Measurements from ENCODE around the gene NR5A2. TPM values are rescaled to one million over a fixed set of nuclear protein-coding genes. Genes with fewer than 3 reads are reported as not detected.

The NR5A2 gene
- total RNA-seq, 2 donors from 2014 or later = 1.7 to 2.1 TPM

DNA sequence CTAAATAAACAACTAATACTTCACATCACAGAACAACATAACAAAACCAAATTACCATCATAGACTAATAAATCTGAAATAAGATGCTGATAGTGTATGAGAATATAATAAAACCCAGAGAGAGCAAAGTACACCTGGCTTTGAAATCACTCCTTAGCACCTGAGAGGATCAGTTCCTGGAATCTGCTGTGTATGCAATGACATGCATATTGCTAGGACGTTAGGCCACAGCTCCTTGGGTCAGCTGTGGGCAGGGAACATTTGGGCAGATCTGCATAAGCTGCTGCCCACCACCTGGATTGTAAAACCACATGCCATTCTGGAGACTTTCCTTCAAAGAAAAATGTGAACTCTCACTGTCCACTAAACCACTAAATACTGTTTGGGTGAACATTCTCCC lies 81.1 kb downstream of the NR5A2 start:
- ATAC-seq = no peak
- no peak for DNase-seq
- intact Hi-C loops (cut with DNase I) = no loop called here

DNA sequence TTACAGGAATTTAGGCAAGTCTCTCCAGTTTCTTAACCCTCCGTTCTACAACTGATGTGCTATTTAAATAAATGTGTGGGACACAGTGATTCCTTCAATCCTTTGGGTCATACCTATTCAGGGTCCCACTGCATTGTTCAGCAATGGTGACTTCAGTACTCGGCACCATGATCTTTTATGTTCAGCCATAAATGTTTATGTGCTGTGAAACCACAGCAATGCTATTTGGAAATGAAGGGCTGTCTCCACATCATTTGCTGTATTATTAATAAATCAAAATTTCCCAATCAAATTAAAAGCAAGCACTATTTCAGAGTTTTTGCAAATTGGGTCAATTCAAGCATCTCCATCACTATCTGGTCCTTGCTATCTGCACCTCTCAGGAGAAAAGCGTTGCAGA lies 84.8 kb downstream of the NR5A2 start:
- intact Hi-C loops (cut with DNase I) = no loop called here
- no peak for ATAC-seq
- no peak for DNase-seq

DNA sequence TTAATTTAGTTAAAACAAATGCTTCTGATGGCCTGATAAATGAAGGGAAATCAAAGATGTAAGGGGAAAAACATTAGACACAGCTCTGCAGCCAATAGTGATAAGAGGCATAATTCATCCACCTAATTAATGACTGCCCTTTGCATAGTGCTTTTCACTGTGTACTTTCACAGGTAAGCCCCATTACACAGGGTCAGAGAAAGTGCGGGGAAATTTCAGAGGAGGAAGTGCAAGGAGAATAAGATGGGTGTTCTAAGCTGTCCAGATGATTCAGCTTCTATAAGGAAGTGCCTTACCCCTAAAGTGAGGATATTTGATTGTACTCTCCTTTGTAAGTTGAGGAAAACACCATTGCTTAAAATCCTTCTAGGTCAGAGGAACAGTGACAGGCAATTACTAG lies 88.0 kb downstream of the NR5A2 start:
- intact Hi-C loops (cut with DNase I) = no loop called here
- ATAC-seq (no peak), DNase-seq (no peak)

DNA sequence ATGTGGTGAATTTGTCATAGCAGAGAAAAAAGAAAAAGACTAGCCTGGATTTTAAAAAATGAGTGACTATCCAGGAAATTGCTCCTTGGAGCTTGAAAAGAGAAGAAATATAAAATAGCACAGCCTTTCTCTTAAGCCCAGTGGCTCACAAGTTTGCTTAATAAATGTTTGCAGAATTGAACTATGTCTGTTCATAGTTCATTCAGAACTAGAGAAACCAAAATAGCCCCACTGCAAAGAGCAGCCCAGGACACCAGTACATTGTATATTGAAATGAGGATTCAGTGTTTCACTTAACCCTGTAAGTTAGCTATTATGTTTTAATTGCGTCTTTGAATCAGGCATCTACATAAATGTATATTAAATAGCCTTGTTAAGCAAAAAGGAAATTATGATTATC lies 88.8 kb downstream of the NR5A2 start:
- ATAC-seq (no peak), DNase-seq (no peak)
- intact Hi-C loops (cut with DNase I) = no loop called here

DNA sequence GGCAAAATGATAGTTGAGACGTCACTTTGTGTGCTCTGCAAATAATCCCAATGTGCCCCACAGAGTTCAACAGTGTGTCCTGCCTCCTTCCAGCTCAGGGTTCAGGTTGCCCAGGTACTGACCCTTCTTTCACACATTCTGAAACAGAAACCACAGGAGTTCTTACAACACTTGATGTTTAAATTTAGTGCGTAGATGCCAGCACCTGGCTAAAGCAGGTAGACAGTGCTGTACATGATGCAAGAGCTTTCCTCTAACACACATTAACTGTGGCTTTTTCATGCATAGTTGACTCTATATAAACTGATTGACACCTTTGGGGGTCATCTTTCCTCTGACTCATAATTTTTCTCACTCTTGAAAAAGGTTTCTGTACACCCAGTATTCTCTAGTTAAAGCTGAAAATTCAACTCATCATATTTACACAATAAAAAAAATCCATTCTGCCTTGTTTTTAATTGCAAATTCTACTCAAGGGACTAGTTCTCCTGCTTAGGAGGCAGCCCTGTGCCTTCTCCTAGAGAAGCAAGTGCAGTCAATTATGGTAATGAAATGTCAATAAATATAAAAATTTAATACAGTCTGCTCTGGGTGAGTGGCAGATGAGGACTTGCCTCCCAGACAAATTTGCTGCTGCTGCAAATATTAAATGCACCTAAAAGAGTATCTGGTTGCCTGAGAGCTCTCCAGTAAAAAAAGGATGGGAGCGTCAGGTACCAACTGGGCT lies 91.4 kb downstream of the NR5A2 start:
- intact Hi-C loops (cut with DNase I) = no loop called here
- DNase-seq = no peak

DNA sequence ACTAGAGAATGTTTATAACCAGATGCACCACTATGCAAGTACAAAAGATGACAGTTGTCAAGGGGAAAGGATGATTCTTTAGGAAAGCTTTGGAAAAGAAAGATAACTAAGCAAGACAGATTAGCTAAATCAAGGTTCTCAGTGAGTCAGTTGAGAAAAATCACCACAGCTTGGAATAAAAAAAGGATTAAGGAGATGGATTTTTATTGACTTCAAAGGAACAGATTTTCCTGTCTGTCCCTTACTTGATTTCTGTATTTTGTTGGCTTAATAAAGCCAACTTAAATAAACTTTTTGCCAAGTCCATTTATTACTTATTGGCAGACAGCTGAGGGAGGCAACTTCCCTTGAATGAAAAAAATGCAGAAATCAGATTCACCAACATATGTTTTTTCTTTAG lies 93.9 kb downstream of the NR5A2 start:
- ATAC-seq (no peak), DNase-seq (no peak)
- intact Hi-C loops (cut with DNase I) = no loop called here

More for the DNA sequence above, 91.4 kb downstream of the NR5A2 start:
- ATAC-seq = no peak

DNA sequence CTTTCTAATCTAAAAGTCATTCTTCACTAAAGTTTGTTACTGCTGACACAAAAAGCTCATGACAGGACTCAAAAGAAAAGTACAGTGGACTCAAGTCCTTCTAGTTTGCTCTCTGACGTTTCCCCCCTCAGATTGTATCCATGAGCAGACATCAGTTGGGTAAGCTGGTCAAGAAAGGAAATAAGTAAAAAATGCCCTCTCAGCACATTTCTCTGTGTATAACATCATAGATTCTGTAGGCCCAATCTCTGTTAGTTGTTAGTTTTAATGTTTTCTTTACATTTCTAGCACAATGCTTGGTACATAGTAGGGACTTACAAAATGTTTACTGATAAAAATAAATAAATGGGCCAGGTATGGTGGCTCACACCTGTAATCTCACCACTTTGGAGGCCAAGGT lies 96.8 kb downstream of the NR5A2 start:
- intact Hi-C loops (cut with DNase I) = no loop called here
- no peak for DNase-seq
- ATAC-seq = no peak

DNA sequence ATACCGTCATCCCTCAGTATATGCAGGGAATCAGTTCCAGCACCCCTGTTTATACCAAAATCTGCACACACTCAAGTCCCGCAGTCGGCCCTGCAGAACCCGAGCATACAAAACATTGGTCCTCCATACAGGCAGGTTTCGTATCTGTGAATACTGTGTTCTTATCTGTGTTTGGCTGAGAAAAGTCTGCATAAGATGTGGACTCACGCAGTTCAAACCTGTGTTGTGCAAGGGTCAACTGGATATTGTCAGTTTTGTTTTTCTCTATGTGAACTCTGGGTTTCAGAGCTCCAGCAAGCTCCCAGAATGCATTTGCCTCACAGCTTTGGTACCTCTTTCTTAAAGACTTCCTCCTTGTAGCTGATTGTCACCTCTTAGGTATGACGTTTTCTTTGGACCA lies 100.6 kb downstream of the NR5A2 start:
- intact Hi-C loops (cut with DNase I) = no loop called here
- ATAC-seq (no peak), DNase-seq (no peak)

DNA sequence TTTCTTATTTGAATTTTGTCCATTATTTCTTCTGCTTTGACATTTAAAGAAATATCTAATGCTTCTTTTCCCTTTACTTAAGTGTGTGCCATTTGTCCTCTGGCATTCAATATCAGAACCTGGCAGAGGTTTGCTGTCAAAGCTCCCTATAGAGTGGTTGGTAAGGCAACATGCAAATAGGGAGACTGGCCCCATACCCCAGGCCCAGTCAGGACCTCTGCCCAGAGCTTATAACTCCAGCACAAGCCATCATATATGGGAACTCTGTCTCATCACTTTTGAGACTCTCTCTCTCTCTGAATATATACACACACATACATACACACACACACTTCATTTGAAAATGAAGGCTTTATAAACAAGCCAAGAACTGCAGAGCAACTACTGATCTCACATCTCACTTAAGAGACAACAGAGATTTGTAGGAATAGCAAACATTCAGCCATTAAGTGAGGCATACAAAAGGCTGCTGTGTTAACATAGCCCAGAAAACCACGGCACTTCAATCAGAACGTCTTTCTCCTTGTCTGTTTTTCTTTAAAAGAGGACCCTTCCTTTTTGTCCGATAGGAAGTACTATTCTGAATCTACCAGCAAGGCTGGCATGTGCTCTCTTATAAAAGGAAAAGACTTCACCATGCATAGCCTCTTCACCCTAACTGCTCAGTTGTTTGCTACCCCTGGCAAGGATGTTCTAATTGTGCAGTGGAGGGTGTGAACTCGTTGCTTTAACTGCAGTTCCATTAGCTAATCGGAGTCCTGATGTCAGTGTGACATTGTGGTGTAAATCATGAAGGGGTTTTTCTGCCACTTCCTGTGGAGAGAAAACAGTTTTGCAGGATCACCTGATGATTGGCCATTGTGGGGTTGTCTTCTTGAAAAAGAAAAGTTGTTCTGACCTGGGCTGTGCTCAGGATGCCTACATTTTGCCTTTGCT lies 101.7 kb downstream of the NR5A2 start:
- DNase-seq (no peak), ATAC-seq (no peak)
- intact Hi-C loops (cut with DNase I) = no loop called here

DNA sequence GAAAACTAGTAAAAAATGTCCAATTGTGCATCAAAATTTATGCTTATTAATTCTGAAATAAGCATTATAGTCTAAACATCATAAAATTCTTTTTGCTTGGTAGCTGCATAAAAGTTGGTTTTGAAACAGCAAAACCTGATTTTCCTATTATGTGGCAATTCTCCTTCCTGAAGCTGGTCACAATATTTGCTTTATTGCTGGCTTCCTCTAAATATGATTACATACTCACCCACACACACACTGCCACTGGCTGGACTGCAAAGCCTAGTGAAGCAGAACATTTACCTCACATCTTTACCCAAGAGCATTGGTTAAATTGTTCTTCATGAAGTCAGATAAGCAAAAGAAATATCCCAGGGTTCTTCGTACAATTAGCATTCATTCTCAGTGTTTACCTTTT lies 103.0 kb downstream of the NR5A2 start:
- DNase-seq = no peak
- intact Hi-C loops (cut with DNase I) = no loop called here
- ATAC-seq = no peak

DNA sequence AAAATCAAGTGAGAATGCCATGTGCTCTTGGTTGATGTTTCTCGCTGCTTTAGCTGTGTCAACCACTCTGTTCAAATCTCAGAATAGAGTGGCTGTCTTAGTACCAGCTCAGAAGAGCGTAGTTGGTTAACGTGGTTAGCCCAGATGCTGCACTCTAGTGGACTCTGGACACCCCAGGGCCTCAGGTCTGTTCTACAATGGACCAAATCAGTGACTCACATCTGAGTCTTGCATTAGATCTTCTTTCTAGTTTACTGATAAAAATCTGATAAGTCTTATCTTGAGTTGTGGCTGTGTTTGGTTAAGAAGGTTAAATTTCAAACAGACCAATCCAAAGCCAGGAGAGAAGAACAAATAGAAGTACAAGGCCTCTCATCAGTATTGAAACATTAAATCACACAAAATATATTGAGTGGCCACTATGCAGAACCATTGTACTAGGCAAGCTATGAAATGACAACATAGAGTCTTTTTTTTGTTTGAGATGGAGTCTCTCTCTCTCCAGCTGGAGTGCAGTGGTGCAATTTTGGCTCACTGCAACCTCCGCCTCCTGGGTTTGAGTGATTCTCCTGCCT lies 104.1 kb downstream of the NR5A2 start:
- no peak for DNase-seq
- no peak for ATAC-seq
- intact Hi-C loops (cut with DNase I) = no loop called here

DNA sequence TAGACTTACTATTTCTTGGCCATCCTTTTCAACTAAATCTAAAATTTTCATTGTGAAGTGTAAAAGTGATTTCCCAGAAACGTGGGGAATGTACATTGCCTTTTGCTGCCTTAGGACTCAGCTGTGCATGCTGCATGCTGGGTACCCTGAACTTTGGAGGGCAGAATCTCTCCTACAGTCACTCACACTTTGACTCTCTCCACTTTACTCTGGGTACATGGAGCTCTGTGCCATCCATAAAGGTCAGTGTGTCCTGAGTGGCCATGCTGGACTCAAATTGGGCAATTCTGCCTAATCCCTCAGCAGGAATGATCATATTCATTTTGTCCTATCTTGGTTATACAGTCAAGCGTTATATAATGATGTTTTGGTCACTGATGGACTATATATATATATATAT lies 105.6 kb downstream of the NR5A2 start:
- no peak for ATAC-seq
- intact Hi-C loops (cut with DNase I) = no loop called here

DNA sequence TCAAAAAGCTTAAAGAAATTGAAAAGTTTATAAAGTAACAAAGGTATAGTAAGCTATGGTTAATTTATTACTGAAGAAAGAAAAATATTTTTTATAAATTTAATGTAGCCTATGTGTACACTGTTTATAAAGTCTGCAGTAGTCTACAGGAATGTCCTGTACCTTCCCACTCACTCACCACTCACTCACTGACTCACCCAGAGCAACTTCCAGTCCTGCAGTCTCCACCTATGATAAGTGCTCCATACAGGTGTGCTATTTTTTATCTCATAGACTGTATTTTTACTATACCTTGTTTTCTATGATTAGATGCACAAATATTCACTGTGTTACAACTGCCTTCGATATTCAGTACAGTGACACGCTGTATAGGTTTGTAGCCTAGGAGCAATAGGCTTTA lies 106.6 kb downstream of the NR5A2 start:
- DNase-seq = no peak
- intact Hi-C loops (cut with DNase I) = no loop called here
- no peak for ATAC-seq

More for the DNA sequence above, 105.6 kb downstream of the NR5A2 start:
- no peak for DNase-seq

DNA sequence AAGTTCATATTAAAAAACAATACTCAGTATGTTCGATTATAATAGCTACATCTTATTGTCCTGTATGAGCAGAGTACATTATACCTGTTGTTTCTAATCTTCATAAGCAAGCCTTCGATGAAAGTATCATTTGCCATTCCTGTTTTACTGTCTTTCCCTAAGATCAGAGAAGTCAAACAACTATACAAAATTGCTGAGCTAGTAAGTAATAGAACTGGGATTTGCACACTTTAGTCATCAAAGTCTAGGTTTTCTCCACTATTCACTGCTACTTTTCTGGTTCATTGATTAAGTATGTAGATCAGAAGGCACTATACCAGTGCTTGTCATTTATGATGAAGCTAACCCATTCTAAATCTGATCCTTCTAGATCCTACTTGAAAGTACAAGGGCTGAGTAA lies 108.9 kb downstream of the NR5A2 start:
- ATAC-seq (no peak), DNase-seq (no peak)
- intact Hi-C loops (cut with DNase I) = no loop called here

DNA sequence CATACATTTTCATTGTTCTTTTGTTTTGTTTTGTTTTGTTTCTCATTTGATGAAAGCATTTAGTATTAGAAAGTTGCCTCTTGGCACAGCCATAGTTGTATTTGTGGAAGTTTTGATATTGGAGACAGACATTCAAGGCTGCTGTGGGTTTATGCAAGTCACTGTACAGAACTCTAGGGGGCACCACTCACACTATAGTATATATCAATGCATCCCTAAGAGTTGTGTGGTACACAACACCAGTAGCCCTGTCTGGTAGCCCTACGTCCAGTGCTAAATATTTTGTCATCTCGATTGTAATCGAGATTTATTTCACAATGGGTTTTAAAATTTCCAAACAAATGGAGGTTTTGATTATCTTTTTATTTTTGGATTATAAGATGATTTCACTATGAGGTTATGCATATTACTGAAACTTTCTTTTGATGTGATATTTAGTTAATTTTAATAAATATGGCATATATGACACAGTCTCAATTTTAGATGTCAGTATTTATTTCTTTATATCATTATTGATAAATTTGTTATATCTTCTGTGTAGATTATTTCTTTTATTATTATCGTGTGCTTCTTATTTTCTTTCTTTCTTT lies 112.2 kb downstream of the NR5A2 start:
- DNase-seq (no peak), ATAC-seq (no peak)
- intact Hi-C loops (cut with DNase I) = no loop called here

DNA sequence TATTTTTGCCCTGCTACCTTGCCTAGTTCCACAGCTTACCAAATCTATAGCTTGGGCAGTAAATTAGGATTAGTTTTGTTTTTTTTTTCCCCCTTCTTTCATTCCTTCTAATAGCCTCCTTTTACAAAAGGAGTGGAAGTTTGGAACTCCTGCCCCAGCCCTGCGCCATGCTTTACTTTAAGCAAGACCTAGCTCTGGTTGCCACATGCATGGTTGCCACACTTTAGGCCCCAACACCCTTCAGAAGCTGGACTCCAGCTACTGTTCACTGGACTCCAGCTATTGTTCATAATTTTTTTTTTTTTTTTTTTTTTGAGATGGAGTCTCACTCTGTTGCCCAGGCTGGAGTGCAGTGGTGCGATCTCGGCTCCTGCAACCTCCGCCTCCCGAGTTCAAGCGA lies 115.8 kb downstream of the NR5A2 start:
- ATAC-seq (no peak), DNase-seq (no peak)
- intact Hi-C loops (cut with DNase I) = no loop called here

DNA sequence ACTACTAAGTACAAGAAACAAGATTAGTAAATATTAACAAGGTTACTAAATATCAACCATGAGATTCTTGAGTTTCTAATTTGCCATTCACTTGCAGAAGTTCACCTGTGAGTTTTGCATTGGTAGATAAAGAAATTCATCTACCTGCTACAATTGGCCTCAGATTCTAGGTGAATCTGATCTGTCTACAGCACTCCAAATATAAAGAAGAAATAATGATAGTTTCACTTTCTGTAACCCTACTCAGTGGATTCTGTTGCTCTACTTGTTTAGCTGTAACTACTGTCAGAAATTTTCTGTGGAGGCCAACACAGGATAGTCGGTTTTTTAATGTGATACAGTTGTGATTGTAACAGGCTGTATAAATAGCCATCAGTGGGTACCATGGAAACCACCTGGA lies 118.6 kb downstream of the NR5A2 start:
- ATAC-seq (no peak), DNase-seq (no peak)
- intact Hi-C loops (cut with DNase I) = no loop called here

DNA sequence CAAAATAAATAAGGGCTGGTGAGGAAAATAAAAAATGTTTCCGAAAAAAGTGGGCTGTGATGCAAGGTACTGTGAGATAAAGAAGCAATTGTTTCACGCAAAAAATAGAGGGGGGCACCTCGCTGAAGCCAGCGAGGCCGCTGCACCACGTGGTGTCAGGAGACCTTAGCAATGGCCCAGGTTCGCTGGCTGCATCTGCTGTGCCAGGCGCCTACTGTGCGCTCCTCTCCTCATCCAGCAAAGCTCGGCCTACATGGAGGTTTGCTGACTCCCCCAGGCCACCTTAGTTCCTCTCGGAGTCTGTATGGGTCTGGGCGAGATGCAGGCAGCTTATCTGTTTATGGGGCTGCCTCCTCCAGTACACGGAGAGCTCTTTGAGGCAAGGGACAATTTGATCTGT lies 119.6 kb downstream of the NR5A2 start:
- ATAC-seq (no peak), DNase-seq (no peak)
- intact Hi-C loops (cut with DNase I) = no loop called here

DNA sequence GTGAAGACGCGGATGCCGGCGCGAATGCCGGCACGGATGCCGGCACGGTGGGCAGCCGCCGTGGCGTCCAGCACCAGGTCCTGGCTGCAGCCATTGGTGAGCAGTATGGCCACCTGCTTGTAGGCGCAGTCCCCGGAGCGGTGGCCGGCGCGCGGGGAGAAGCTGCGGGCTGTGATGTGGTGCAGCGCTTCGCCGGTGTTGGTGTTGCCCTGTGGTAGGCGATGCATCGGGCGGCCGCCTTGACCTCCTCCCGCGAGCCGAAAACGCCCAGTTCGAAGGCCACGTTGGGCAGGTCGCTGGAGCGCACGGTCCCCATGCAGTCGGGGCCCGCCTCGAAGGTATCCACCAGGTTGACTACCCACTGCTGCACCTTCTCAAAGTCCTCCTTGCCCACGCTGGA lies 120.2 kb downstream of the NR5A2 start:
- ATAC-seq = no peak
- intact Hi-C loops (cut with DNase I) = no loop called here

DNA sequence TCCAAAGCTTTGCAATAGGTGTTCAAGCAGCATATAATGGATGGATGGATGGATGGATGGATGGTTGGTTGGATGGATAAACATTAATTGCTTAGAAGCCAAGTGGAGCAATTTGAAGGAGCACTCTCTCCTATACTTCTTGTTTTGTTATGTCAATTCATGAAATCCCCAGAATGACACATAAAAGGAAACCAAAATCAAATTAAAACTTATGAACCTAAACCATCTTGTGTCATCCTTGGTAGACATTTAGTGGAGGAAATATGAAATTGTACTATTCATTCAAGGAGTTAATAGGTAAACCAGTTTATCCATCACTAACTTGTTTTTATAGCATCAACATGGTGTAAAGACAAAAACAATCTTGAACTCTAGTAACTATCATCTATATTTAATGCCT lies 122.5 kb downstream of the NR5A2 start:
- no peak for DNase-seq
- ATAC-seq = no peak
- intact Hi-C loops (cut with DNase I) = no loop called here

More for the DNA sequence above, 120.2 kb downstream of the NR5A2 start:
- no peak for DNase-seq
